Ishikawa (cell line): ENCODE measurements around the gene SCYL1.

Source experiments
- CEBPB ChIP-seq: IDR thresholded peaks from 2 replicates; pipeline ENCODE4 v1.6.1; 2012
- CREB1 ChIP-seq: IDR thresholded peaks from 2 replicates; pipeline ENCODE4 v1.6.1; 2012; ENCODE audit warnings: low read depth
- EGR1 ChIP-seq: IDR thresholded peaks from 2 replicates; pipeline ENCODE4 v1.6.1; 2012
- EP300 ChIP-seq: IDR thresholded peaks from 2 replicates; pipeline ENCODE4 v1.6.1; 2012; ENCODE audit warnings: borderline replicate concordance
- FOXM1 ChIP-seq: IDR thresholded peaks from 2 replicates; pipeline ENCODE4 v1.6.1; 2012; ENCODE audit warnings: low read depth, borderline replicate concordance
- NFIC ChIP-seq: IDR thresholded peaks from 2 replicates; pipeline ENCODE4 v1.6.1; 2012
- RAD21 ChIP-seq: IDR thresholded peaks from 2 replicates; pipeline ENCODE4 v1.6.1; 2012; ENCODE audit warnings: low read depth
- TAF1 ChIP-seq: IDR thresholded peaks from 2 replicates; pipeline ENCODE4 v1.6.1; 2012; ENCODE audit warnings: low read depth, mild to moderate bottlenecking
- YY1 ChIP-seq: IDR thresholded peaks from 2 replicates; pipeline ENCODE4 v1.6.1; 2012; ENCODE audit warnings: low read depth
- ZBTB7A ChIP-seq: IDR thresholded peaks from 2 replicates; pipeline ENCODE4 v1.6.1; 2012; ENCODE audit warnings: low read depth
- TF ChIP-seq, protein P1 (sequence below): IDR thresholded peaks from 2 replicates; pipeline ENCODE4 v1.6.1; 2012

DNA sequence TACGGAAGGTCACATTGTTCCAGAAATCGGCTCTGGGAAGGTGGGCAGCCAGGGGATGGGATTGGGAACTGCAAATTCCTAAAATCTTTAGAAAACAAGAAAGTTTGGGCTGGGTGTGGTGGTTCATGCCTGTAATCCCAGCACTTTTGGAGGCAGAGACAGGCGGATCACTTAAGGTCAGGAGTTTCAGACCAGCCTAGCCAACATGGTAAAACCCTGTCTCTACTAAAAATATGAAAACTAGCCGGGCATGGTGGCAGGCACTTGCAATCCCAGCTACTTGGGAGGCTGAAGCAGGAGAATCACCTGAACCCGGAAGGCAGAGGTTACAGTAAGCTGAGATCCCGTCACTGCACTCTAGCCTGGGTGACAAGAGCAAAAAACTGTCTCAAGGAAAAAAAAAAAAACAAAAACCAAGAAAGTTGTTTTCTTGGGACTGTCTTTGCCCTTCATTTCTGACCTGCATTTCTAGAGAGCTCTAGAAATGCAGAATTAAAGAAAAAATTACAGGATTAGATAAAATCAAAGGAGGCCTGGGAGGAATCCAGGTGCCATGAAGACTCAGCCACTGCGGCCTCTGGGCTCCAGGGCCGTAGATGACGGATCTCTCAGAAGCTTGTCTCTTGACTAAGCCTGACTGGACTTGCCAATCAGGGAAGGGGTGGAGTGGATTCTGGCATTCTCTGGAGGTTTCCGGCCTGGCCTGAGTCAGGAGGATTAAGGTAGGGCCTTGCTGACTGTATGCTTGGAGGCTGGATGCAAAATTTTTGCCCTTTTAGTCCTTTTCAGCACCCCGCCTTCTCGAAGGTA, 31.3 kb upstream of the SCYL1 start:
- TF ChIP-seq RAD21 (no peak), FOXM1 (no peak), CREB1 (no peak), EP300 (peak; percentile 10; the same call in 1 of the 2 replicates), TAF1 (peak; percentile 16; the same call in 1 of the 2 replicates), CEBPB (no peak), ZBTB7A (no peak), YY1 (no peak), EGR1 (no peak), NFIC (no peak)
- TF ChIP-seq, protein P1, sequence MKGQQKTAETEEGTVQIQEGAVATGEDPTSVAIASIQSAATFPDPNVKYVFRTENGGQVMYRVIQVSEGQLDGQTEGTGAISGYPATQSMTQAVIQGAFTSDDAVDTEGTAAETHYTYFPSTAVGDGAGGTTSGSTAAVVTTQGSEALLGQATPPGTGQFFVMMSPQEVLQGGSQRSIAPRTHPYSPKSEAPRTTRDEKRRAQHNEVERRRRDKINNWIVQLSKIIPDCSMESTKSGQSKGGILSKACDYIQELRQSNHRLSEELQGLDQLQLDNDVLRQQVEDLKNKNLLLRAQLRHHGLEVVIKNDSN = no peak
